Measurements from ENCODE around the gene ACP7. TPM values are rescaled to one million over a fixed set of nuclear protein-coding genes. Genes with fewer than 3 reads are reported as not detected.
A peak's percentile ranks its signal among the peaks of the same experiment; 100 is the strongest.

The ACP7 gene
- total and polyA plus RNA-seq, 3 donors from 2014 or later = not detected

DNA sequence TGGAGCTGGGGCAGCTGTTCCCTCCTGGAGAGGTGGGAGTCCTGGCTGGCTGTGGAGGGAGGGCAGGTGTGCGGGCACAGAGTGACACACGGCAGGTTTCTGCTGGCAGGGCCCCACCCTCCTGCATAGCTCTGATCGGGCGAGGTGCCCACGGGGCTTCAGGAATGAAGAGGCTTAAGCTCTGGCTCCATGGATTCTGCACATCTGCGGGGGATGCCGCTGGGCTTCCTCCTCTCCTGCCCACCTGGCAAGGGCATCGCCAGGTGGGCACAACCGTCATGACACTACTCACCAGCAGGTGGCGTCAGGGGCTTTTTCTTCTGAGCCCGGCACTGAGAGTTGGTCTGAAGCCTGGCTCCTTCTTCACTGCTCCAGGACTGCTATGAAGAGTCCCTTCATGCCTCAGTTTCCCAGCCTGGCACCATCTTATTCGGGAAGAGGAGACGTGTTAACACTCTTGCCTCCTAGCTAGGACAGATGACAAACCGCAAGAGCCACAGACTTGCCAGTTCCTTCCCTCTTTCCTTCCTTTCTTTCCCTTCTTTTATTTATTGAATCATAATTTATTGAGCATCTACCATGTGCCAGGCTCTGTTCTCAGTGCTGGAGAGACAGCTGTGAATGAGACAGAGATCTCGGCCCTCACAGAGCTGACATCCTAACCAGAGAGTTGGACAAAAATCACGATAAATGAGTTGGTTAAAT lies 26.2 kb downstream of the ACP7 start:
- peak; percentile 79 for DNase-seq
- intact Hi-C loops (cut with DNase I; ENCODE audit: low total_unique reads) = no loop called here
- Histone ChIP-seq H3K27me3 (no peaks in the 10 kb centered on the region), H3K27ac (no peak overlapping the region), H3K4me1 (peaks cover 8% of the 10 kb centered on the region), H3K36me3 (ENCODE audit: low read depth, missing control alignments) (no peaks in the 10 kb centered on the region), H3K4me3 (no peak overlapping the region), H3K9me3 (no peaks in the 10 kb centered on the region)
- no peak for TF ChIP-seq POLR2A (IDR thresholded peaks at IDR 0.05)
- TF ChIP-seq, protein P1, sequence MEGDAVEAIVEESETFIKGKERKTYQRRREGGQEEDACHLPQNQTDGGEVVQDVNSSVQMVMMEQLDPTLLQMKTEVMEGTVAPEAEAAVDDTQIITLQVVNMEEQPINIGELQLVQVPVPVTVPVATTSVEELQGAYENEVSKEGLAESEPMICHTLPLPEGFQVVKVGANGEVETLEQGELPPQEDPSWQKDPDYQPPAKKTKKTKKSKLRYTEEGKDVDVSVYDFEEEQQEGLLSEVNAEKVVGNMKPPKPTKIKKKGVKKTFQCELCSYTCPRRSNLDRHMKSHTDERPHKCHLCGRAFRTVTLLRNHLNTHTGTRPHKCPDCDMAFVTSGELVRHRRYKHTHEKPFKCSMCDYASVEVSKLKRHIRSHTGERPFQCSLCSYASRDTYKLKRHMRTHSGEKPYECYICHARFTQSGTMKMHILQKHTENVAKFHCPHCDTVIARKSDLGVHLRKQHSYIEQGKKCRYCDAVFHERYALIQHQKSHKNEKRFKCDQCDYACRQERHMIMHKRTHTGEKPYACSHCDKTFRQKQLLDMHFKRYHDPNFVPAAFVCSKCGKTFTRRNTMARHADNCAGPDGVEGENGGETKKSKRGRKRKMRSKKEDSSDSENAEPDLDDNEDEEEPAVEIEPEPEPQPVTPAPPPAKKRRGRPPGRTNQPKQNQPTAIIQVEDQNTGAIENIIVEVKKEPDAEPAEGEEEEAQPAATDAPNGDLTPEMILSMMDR (IDR thresholded peaks at IDR 0.05) = peak; percentile 65 to 83 (median 82)
- WGBS, 2 donors = 41 to 45% methylated on average over 6 to 16 of the region's 16 CpGs

DNA sequence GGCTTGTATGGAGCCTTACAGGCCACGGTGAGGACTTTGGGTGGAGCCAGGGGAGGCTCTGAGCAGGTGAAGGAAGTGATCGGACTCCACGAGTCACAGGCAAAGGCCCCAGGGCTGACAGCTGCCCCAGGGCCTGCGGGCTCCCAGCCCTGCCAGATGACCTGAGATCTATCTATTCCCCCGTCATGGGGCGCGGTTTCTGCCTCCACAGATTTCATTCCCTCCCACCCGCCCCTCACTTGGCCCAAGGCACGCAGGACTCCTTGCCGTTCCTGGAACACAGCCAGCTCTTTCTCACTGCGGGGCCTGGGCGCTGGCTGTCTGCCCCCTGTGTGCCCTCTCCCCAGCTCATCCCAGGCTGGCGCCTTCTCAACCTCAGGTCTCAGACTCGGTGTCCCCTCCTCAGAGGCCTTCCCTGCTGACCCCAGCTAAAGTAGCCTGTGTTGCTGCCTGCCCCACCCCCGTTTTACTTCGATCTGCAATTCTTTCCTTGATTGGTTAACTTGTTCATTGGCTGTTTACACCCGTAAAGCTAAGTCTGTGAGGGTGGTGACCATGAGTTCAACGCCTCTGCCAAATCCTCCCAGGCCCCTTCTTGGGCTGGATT lies 27.5 kb downstream of the ACP7 start:
- Histone ChIP-seq H3K27ac (no peak overlapping the region), H3K36me3 (ENCODE audit: low read depth, missing control alignments) (no peaks in the 10 kb centered on the region), H3K9me3 (no peaks in the 10 kb centered on the region), H3K4me1 (peaks cover 5% of the 10 kb centered on the region), H3K4me3 (no peak overlapping the region), H3K27me3 (no peaks in the 10 kb centered on the region)
- DNase-seq = no peak
- intact Hi-C loops (cut with DNase I; ENCODE audit: low total_unique reads) = no loop called here
- 45 to 52% methylated on average over 16 to 18 of the region's 18 CpGs for WGBS, 2 donors
- TF ChIP-seq, protein P1 (IDR thresholded peaks at IDR 0.05) = no peak
- no peak for TF ChIP-seq POLR2A (IDR thresholded peaks at IDR 0.05)

DNA sequence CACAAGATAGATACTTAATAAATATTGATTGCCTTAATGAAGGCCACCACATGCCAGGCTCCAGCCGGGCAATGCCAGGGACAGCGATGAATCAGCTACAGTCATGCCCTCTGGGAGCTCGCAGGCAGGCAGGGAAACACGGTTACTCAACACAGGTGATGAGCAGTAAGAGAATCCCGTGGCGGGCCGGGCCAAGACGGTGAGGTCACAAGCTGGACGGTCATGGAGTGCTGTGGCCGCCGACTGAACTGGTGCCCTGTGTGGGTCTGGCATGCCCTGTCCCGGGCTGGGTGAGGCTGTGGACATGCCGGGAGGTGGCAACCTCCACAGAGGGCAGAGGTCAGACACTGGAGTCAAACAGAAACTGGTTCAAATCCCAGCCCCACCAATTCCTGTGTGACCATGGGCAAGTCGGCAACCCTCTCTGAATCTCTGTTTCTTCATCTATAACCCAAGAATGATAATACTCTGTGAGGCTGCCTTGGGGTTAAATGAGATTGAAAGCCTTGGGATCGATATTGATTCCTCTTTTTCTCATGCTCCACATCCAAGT lies 28.2 kb downstream of the ACP7 start:
- Histone ChIP-seq H3K9me3 (no peaks in the 10 kb centered on the region), H3K27me3 (no peaks in the 10 kb centered on the region), H3K4me1 (peaks cover 5% of the 10 kb centered on the region), H3K27ac (no peak overlapping the region), H3K4me3 (no peak overlapping the region), H3K36me3 (ENCODE audit: low read depth, missing control alignments) (no peaks in the 10 kb centered on the region)
- WGBS, 2 donors = 87 to 90% methylated on average over 15 of the region's 15 CpGs
- DNase-seq = no peak
- intact Hi-C loops (cut with DNase I; ENCODE audit: low total_unique reads) = no loop called here
- TF ChIP-seq POLR2A (IDR thresholded peaks at IDR 0.05) = no peak
- TF ChIP-seq, protein P1 (IDR thresholded peaks at IDR 0.05) = no peak

DNA sequence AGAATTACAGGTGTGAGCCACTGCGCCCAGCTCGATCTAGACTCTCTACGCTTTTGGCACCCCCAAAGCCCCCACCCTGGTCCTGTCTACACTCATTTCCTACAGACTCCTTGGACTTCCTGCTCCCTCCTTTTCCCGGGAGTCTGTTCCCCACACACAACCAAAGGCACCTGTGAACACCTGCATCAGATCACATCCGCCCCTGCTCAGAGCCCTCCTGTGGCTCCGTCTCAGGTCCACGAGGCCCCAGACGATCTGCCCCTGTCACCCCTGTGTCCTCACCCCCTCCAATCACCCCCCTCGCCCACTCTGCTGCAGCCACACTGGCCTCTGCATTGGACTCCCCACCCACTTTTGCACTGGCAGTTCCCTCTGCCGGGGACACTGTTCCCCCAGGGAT lies 29.0 kb downstream of the ACP7 start:
- Histone ChIP-seq H3K36me3 (ENCODE audit: low read depth, missing control alignments) (no peaks in the 10 kb centered on the region), H3K9me3 (no peaks in the 10 kb centered on the region), H3K4me3 (no peak overlapping the region), H3K27ac (no peak overlapping the region), H3K27me3 (no peaks in the 10 kb centered on the region), H3K4me1 (peaks cover 5% of the 10 kb centered on the region)
- DNase-seq = no peak
- intact Hi-C loops (cut with DNase I; ENCODE audit: low total_unique reads) = no loop called here
- TF ChIP-seq POLR2A (IDR thresholded peaks at IDR 0.05) = no peak
- TF ChIP-seq, protein P1 (IDR thresholded peaks at IDR 0.05) = no peak
- 84 to 90% methylated on average over 10 of the region's 10 CpGs for WGBS, 2 donors
